Measurements from ENCODE around the gene SLC1A3.

The SLC1A3 gene

GRCh38 chr5:36624277-36624676, 17.9 kb downstream of the SLC1A3 start:
- H3K27me3 Mint-ChIP-seq: peaks cover 43% of the 10 kb centered on the region

DNA sequence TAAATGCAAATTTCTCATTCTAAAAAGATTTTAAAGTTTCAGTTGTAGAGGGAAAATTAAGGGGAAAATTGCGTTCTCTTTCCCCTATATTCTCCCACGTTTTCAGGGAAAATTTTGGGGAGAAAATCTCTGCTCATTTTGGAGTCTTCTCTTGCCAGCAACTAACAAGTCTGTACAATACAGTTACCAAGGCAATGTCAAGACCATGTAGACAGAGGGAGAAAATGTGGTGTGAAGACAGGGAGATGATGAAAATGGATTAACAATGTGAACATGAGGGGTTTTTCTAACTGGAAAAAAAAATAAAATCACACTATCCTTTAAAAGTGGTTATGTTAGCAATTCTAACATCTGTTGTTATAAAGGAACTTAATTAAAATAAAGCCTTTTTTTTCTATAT, 22.3 kb downstream of the SLC1A3 start:
- no peaks in the 10 kb centered on the region for H3K4me1 Mint-ChIP-seq
- H3K36me3 Mint-ChIP-seq (ENCODE audit: insufficient read depth): no peaks in the 10 kb centered on the region
- no peaks in the 10 kb centered on the region for H3K9me3 Mint-ChIP-seq
- H3K27ac Mint-ChIP-seq (ENCODE audit: low read depth): no peak overlapping the region
- H3K27me3 Mint-ChIP-seq: peaks cover 62% of the 10 kb centered on the region
- ATAC-seq (replicated peaks; ENCODE audit: extremely low read depth, poor library complexity, severe bottlenecking) (no peak), DNase-seq (ENCODE audit: low spot score in 2 of 2) (no peak)
- no peak overlapping the region for H3K4me3 Mint-ChIP-seq

More at GRCh38 chr5:36624277-36624676, 17.9 kb downstream of the SLC1A3 start:
- H3K27ac Mint-ChIP-seq (ENCODE audit: low read depth): no peak overlapping the region
- no peaks in the 10 kb centered on the region for H3K9me3 Mint-ChIP-seq
- DNase-seq (ENCODE audit: low spot score in 2 of 2) (no peak), ATAC-seq (replicated peaks; ENCODE audit: extremely low read depth, poor library complexity, severe bottlenecking) (no peak)
- peaks cover 1% of the 10 kb centered on the region for H3K36me3 Mint-ChIP-seq (ENCODE audit: insufficient read depth)
- no peak overlapping the region for H3K4me3 Mint-ChIP-seq
- no peaks in the 10 kb centered on the region for H3K4me1 Mint-ChIP-seq

DNA sequence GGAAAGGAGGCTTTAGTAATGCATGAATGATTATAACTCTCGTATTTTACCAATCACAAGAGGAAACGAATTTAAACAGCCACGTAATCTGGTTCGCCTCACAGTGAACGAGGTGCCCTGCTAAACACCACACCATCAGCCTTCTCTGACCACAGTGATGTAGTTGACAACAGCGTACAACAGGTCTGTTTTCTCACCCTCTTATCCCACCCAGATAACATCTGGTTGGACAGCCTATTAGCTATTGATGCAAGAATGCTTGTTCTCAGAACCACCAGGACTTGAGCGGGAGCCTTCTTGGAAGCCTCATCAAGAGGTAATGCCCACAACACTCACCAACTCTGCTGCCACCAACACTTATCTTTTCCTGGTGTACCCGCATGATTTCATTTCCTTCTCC, 23.3 kb downstream of the SLC1A3 start:
- DNase-seq (ENCODE audit: low spot score in 2 of 2) (no peak), ATAC-seq (replicated peaks; ENCODE audit: extremely low read depth, poor library complexity, severe bottlenecking) (no peak)
- Mint-ChIP-seq H3K9me3 (no peaks in the 10 kb centered on the region), H3K27me3 (peaks cover 65% of the 10 kb centered on the region), H3K27ac (ENCODE audit: low read depth) (no peak overlapping the region), H3K36me3 (ENCODE audit: insufficient read depth) (no peaks in the 10 kb centered on the region), H3K4me3 (no peak overlapping the region), H3K4me1 (no peaks in the 10 kb centered on the region)

DNA sequence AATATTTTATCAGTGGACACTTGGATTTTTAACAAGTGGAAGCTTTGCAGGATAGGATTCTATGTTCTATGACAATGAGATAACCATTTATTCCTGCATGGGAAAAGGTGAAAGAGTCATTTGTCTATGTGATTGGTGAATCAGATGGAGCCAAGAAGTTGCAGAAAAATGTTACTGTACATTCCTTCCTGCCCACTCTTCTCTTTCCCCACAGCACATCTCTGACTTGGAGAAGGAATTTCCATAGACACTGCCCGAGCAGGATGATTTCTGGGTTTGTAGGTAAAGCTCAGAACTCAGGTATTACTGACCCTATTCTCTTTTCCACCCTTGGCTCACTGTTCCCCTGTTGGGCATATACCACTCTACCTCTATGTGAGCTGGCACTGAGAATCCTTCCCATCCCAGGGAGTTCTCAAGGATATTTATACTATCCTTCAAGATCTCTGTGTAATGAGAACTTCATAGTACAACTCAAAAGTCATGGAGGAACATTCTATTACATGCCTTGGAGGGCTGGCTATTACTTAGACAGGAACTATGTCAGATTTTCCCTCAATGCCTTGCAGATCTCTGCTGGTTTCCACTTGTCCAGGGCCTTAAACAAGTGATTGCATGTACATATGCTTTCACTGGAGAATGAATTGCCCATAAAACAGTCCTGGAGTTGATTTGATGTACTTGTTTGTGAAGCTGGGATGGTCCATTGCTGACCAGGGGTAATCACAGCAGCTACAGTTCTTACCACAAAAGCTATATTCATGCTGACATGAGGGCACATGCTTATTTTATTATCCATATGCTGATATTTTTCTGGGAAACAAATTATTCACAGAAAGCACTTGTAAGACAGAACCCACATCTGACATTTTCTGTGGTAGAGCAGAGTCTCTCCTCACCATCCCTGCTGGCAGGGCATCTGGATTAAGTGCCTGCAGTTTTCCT, 24.1 kb downstream of the SLC1A3 start:
- H3K9me3 Mint-ChIP-seq: no peaks in the 10 kb centered on the region
- peaks cover 65% of the 10 kb centered on the region for H3K27me3 Mint-ChIP-seq
- ATAC-seq (replicated peaks; ENCODE audit: extremely low read depth, poor library complexity, severe bottlenecking) (no peak), DNase-seq (ENCODE audit: low spot score in 2 of 2) (no peak)
- H3K27ac Mint-ChIP-seq (ENCODE audit: low read depth): no peak overlapping the region
- no peaks in the 10 kb centered on the region for H3K4me1 Mint-ChIP-seq
- no peaks in the 10 kb centered on the region for H3K36me3 Mint-ChIP-seq (ENCODE audit: insufficient read depth)
- H3K4me3 Mint-ChIP-seq: no peak overlapping the region

GRCh38 chr5:36631154-36631553, 24.7 kb downstream of the SLC1A3 start:
- DNase-seq (ENCODE audit: low spot score in 2 of 2): no peak
- Mint-ChIP-seq H3K27ac (ENCODE audit: low read depth) (no peak overlapping the region), H3K4me1 (no peaks in the 10 kb centered on the region), H3K9me3 (no peaks in the 10 kb centered on the region), H3K27me3 (peaks cover 60% of the 10 kb centered on the region), H3K36me3 (ENCODE audit: insufficient read depth) (no peaks in the 10 kb centered on the region), H3K4me3 (no peak overlapping the region)
- ATAC-seq (replicated peaks; ENCODE audit: extremely low read depth, poor library complexity, severe bottlenecking): no peak

DNA sequence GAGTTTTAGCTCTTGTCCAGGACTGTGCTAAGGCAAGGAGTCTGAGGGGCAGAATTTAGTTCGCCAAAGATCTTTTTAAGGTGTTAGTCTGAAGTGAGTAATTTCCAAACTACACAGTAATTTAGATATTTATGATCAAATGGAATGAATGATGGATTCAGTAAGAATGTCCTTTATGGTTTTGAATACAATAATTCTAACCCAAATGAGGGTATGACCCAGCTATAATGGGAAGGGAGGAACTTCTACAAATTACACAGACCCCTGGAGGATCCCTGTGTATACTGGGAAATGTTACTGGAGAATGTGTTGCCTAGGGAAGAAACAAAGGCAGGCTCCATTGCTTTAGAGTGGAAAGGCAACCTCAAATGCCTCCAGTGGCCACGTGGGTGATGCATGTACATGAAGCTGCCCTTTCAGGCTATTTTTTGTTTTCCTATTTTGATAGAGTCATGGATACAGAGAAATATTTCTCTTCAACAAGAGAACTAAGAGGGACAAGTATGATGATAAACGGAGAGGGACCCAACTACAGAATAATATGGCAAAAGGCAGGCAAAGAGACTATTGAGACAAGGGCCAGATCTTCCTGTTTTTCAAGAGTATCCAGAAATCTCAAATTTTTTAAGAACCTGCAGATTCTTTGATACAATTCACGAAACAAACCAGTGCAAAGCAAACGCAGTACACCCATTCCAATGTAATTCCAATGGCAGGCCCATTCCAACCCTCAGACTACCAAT, 25.4 kb downstream of the SLC1A3 start:
- Mint-ChIP-seq H3K4me3 (no peak overlapping the region), H3K36me3 (ENCODE audit: insufficient read depth) (no peaks in the 10 kb centered on the region), H3K9me3 (no peaks in the 10 kb centered on the region), H3K27ac (ENCODE audit: low read depth) (no peak overlapping the region), H3K27me3 (peaks cover 60% of the 10 kb centered on the region), H3K4me1 (no peaks in the 10 kb centered on the region)
- DNase-seq (ENCODE audit: low spot score in 2 of 2) (no peak), ATAC-seq (replicated peaks; ENCODE audit: extremely low read depth, poor library complexity, severe bottlenecking) (no peak)

DNA sequence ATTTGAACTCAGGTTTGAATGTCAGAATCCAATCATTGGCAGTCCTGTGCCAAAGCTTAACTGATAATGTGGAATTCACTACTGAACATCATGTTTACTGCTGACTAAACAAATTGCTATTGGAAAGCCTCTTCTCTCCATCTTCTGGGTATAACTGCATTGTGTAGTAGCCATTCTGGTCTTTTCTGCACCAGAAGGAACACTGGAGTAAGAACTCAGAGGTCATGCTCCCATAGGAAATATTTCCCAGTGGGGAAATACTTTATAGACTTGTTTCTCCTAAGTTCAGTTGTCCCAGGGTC, 25.9 kb downstream of the SLC1A3 start:
- Mint-ChIP-seq H3K27me3 (peaks cover 58% of the 10 kb centered on the region), H3K4me1 (no peaks in the 10 kb centered on the region), H3K36me3 (ENCODE audit: insufficient read depth) (no peaks in the 10 kb centered on the region), H3K27ac (ENCODE audit: low read depth) (no peak overlapping the region), H3K4me3 (no peak overlapping the region), H3K9me3 (no peaks in the 10 kb centered on the region)
- no peak for DNase-seq (ENCODE audit: low spot score in 2 of 2)
- no peak for ATAC-seq (replicated peaks; ENCODE audit: extremely low read depth, poor library complexity, severe bottlenecking)

DNA sequence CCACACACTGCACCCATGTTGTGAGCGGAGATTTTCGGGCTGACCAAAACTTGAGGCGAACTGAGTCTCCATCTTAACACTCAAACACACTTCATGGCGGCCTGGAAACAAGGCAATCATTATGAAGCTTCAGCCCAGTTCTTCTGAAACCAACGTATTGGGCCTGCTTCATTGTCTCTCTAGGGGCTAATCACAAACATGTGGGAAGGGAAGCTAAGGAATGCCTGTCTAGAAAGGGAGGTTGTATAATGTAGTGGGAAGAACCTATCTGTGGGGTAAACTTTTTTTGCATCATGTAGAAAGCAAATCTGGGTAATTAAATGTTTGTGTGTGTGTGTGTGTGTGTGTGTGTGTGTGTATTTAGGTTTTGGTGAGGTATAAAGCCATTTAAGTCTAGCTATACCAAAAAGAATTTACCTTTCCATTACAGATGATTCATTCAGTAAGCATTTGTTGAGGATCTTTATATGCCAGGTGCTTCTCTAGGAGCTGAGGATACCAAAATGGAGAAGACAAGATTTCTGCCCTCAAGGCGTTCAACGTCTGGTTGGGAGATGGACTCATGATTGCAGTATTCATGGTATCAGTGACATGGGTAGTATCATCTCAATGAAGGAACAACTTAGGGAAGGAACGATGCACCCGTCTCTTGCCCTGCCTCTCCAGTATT, 29.4 kb downstream of the SLC1A3 start:
- no peak overlapping the region for H3K4me3 Mint-ChIP-seq
- no peaks in the 10 kb centered on the region for H3K4me1 Mint-ChIP-seq
- no peak overlapping the region for H3K27ac Mint-ChIP-seq (ENCODE audit: low read depth)
- H3K27me3 Mint-ChIP-seq: peaks cover 47% of the 10 kb centered on the region
- DNase-seq (ENCODE audit: low spot score in 2 of 2): no peak
- no peaks in the 10 kb centered on the region for H3K36me3 Mint-ChIP-seq (ENCODE audit: insufficient read depth)
- no peaks in the 10 kb centered on the region for H3K9me3 Mint-ChIP-seq
- no peak for ATAC-seq (replicated peaks; ENCODE audit: extremely low read depth, poor library complexity, severe bottlenecking)

DNA sequence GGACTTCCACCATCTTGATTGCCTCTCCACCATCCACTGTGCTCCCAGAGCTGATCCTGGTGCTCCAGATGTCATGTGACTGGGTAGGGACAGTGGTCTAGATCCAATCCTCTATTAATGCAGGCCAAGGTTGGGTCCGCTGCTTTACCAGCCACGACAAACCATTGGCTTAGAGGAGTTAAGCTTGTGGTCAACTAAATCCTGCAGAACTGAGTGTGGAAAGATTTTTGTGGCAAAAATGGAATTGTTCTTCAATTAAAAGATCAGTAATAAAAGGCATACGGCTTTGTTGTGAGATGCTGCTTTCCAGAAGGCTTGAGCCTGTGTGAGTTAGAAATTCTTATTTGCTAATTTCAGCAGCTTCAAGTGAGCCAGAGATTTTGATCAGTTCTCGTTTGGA, 30.7 kb downstream of the SLC1A3 start:
- H3K27me3 Mint-ChIP-seq: peaks cover 39% of the 10 kb centered on the region
- H3K36me3 Mint-ChIP-seq (ENCODE audit: insufficient read depth): no peaks in the 10 kb centered on the region
- H3K9me3 Mint-ChIP-seq: no peaks in the 10 kb centered on the region
- H3K4me1 Mint-ChIP-seq: no peaks in the 10 kb centered on the region
- no peak overlapping the region for H3K27ac Mint-ChIP-seq (ENCODE audit: low read depth)
- ATAC-seq (replicated peaks; ENCODE audit: extremely low read depth, poor library complexity, severe bottlenecking) (no peak), DNase-seq (ENCODE audit: low spot score in 2 of 2) (no peak)
- H3K4me3 Mint-ChIP-seq: no peak overlapping the region

- no peak overlapping the region for H3K27ac Mint-ChIP-seq (ENCODE audit: low read depth)
- peaks cover 36% of the 10 kb centered on the region for H3K27me3 Mint-ChIP-seq
- H3K9me3 Mint-ChIP-seq: no peaks in the 10 kb centered on the region
- no peak for DNase-seq (ENCODE audit: low spot score in 2 of 2)
- no peaks in the 10 kb centered on the region for H3K36me3 Mint-ChIP-seq (ENCODE audit: insufficient read depth)
- no peaks in the 10 kb centered on the region for H3K4me1 Mint-ChIP-seq
- no peak overlapping the region for H3K4me3 Mint-ChIP-seq
- no peak for ATAC-seq (replicated peaks; ENCODE audit: extremely low read depth, poor library complexity, severe bottlenecking)
Observed at GRCh38 chr5:36637516-36637915, 31.1 kb downstream of the SLC1A3 start.

GRCh38 chr5:36638056-36638455, 31.6 kb downstream of the SLC1A3 start:
- Mint-ChIP-seq H3K27ac (ENCODE audit: low read depth) (no peak overlapping the region), H3K4me1 (no peaks in the 10 kb centered on the region), H3K36me3 (ENCODE audit: insufficient read depth) (no peaks in the 10 kb centered on the region), H3K27me3 (peaks cover 32% of the 10 kb centered on the region), H3K4me3 (no peak overlapping the region), H3K9me3 (no peaks in the 10 kb centered on the region)
- ATAC-seq (replicated peaks; ENCODE audit: extremely low read depth, poor library complexity, severe bottlenecking): no peak
- no peak for DNase-seq (ENCODE audit: low spot score in 2 of 2)

GRCh38 chr5:36640949-36641348, 34.5 kb downstream of the SLC1A3 start:
- H3K27me3 Mint-ChIP-seq: peaks cover 29% of the 10 kb centered on the region
- H3K9me3 Mint-ChIP-seq: no peaks in the 10 kb centered on the region
- DNase-seq (ENCODE audit: low spot score in 2 of 2): no peak
- H3K4me3 Mint-ChIP-seq: no peak overlapping the region
- H3K4me1 Mint-ChIP-seq: no peaks in the 10 kb centered on the region
- no peak overlapping the region for H3K27ac Mint-ChIP-seq (ENCODE audit: low read depth)
- no peak for ATAC-seq (replicated peaks; ENCODE audit: extremely low read depth, poor library complexity, severe bottlenecking)
- no peaks in the 10 kb centered on the region for H3K36me3 Mint-ChIP-seq (ENCODE audit: insufficient read depth)

Data from central memory CD8-positive, alpha-beta T cell (primary cell).